Measurements from ENCODE around the gene BFSP2.

GRCh38 chr3:133429063-133429462 lies 29.2 kb downstream of the BFSP2 start:
- TF ChIP-seq CTCF (IDR thresholded peaks at IDR 0.05; ENCODE audit: extremely low read depth in 1 of 2, insufficient read depth in 1 of 2, low read depth in 1 of 2, low read length in 2 of 2): no peak
- TF ChIP-seq POLR2A (IDR thresholded peaks at IDR 0.05; ENCODE audit: low read depth, low read length): no peak
- TF ChIP-seq EZH2 (IDR thresholded peaks at IDR 0.05; ENCODE audit: borderline replicate concordance, low read depth, low read length, severe bottlenecking): no peak
- TF ChIP-seq POLR2AphosphoS5 (IDR thresholded peaks at IDR 0.05; ENCODE audit: insufficient read depth, low read depth, low read length): no peak
- TF ChIP-seq MAX (IDR thresholded peaks at IDR 0.05; ENCODE audit: insufficient read depth, insufficient read length): no peak
